IPS DF 4.7 (cell line): Measurements from ENCODE around the gene NMNAT3.

Experiments used
- DNase-seq: peaks from one replicate; pipeline ENCODE4 v3.0.0-alpha.2; 2013; ENCODE audit warnings: low spot score; ENCODE audit errors: extremely low read depth

Gene NMNAT3

DNA sequence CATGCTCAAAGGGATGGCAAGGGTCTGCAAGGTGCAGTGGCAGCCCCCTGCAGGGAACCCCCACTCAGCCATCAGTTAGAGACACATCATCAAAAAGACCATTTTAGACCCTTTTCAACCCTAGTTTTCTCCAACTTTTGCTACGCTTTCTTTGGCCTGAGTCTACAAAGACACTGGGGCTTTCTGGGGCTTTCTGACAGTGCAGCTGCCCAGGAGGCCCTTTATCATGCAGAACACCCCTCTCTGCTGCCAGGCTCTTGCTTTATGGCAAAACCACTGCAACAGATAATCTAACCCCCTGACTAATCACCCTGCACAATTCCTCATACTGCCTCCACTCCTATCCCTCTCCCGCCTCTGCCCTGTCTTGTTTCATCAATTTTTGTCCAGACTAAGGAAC lies 2.4 kb downstream of the NMNAT3 start:
- no peak for DNase-seq

DNA sequence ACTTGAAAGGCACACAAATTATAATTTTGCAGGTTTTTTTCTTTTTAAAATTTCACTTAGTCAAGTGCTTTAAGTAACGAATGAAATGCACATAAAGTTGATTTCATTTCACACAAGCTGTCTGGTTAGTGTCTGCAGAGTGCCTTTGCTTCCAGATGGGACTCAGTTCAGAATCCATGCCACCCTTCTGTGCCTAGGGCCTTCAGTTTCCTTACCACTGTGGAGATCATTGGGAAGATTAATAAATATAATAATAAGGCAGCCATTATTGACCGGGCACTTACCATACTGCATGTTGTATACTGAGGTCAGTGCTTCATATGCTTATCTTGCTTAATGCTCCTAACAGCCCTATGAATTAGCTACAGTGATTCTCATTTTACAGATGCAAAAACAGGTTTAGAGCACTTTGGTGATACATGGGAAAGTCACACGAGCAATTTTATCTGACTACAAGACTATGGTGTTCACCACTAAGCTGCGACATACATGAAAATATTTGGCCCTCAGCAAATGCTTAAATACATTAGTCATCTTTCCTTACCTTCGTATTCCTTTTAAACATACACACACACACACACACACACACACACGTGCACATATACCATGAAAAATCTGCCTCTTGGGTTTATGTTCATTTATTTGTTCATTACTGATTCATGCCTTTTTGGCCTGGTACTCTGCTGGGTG lies 3.1 kb downstream of the NMNAT3 start:
- no peak for DNase-seq

DNA sequence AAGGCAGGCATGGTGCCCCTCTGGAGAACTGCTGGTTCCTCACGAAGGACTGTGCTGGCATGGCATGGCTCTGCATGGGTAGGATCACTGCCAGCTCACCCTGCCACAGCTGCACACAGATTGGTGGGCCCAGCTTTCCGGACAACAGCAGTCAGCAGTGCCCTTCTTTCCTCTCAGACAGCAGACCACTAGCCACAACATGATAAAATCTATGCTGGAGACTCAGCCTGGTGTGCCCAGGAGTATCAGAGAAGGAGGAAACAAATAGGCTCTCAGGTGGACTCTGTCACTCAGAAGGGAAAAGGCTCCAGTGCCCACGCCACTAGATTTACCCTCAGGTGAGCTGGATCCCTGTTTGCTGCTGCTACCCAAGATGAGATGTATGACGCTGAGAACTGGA lies 4.9 kb downstream of the NMNAT3 start:
- no peak for DNase-seq

DNA sequence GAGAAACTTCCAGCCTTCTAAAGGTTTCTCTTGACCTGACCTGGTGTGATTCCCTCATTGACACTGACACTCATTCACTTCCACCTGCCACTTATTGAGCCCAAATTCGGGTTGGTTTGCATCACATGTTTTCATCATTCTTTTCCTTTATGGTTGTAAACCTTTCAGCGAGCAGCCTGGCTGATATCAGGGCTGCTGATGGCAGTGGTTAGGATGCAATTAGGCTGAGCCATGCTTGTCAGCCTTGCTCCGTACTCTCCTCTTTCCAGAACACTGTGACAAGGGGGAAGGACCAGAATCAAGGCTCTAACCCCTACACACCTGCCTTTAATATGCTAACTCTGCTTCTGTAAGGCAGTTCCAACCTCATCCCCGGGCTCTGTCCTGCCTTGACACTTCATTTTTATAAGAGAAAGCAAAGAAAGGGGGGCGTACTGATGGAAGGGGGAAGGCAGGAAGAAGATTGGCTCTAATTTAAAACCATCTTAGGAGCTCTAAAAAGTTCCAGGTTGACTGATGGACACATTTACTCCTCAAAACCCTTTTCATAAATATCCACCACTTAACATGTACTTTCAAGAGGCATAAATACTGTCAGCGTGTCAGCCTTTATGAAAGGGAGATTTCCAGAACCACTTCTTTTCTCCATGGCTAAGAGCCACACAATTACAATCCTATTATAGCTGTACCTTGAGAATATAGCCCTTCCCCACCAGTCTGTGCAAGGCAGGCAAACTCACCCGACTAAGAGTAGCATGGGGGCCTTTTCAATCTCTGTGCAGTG lies 5.7 kb downstream of the NMNAT3 start:
- DNase-seq: no peak

DNA sequence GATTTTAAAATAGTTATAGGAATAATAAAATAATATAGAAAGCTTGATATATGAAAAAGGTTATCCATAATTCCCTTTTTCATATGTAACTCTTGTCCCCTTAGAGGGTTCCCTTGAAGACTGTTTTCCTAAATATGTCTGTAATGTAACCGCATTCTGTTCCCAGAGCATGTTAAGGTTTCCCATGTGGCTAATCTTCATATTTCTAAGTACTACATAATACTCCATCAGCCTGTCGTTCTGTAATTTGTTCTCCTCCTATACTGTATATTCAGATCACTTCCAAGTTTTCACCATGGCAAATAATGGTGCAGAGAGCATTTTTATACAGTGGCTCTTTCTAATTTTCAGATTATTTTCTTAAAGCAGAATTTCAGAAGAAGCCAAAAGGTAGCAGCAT lies 6.7 kb downstream of the NMNAT3 start:
- DNase-seq: no peak

DNA sequence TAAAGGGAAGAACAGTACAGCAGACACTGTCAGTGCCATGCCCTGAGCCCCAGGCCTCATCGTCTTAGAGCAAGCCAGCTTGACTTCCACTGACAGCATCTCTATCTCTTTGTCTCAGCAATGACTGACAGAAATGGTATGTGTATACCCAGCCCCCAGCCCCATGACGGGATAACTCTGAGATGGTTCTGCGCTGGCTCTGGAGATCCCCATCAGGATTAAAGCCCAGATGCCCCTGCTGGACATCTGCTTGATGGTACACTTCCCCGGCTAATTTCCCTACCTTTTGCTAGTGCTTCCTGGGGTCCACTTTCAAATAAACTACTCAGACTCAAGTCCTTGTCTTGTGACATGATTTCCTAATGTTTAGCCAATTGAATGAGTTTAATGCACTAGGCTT lies 7.6 kb downstream of the NMNAT3 start:
- DNase-seq: no peak

DNA sequence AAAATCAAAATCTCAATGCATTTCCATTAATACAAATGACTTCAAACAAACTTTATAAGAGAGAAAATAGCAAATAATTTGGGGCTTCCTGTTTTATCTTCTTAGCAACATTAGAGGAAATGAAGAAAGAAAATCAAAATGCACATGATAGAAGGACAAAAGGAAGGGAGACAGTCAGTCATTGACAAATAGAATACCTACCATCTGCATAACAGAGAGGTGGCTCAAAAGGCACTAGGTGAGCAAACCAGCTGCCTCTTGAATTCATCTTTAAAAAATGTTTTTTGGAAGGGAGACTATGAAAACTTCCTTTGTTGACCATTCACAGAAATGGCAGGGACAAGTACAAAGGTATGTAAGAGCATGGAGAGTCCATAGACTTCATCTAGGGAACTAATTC lies 9.4 kb downstream of the NMNAT3 start:
- no peak for DNase-seq

DNA sequence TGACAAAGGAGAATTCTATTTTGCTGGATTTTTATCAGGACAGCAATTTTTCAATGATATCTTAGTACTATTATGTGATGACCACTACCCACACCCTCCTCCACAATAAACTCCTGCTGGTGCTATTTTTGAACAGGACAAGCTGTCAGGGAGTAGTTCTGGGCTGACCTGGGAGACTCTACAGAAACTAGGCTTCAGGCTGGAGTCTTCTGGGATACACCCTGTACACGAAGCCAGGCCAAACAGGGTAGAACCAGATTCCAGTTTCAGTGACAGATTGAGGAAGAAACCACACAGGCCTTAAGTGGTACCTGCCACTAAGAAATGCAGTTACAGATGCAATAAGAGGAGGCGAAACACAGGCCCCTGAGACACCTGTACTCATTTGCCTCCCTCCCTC lies 12.8 kb downstream of the NMNAT3 start:
- DNase-seq: no peak

DNA sequence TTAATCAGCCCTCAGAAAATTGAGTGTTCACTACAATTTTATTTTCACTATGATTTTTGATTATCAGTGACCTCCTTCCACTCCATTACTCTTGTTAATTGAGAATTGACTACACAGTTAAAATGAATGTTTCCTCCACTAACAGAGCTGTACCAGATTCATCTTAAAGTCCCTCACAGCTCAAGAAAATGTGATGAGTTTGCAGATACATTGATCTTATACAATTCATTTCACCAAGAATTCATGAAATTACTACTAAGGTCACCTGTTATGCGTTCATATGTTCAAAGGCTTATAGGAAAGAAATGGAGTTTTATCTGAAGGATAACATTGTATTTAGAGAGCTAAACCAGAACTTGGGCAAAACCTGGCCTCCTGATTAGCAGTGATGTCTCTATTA lies 17.5 kb downstream of the NMNAT3 start:
- DNase-seq: no peak

DNA sequence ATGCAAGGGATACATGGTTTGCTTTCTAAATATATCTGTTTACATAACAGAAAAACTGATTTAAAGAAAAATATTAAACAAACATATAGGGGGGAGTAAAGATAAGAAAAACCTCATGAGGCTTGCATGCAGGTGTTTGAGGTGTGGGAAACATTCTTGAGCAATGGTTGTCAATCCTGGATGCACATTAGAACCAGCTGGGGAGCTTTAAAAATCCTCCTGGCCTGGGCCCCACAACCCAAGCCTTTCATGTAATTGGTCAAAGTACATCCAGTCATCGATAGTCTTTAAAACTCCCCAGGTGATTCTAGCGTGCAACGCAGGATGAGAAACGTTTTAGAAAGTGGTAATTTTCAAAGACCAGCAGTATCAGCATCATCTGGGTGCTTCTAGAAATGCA lies 18.3 kb downstream of the NMNAT3 start:
- DNase-seq: no peak

DNA sequence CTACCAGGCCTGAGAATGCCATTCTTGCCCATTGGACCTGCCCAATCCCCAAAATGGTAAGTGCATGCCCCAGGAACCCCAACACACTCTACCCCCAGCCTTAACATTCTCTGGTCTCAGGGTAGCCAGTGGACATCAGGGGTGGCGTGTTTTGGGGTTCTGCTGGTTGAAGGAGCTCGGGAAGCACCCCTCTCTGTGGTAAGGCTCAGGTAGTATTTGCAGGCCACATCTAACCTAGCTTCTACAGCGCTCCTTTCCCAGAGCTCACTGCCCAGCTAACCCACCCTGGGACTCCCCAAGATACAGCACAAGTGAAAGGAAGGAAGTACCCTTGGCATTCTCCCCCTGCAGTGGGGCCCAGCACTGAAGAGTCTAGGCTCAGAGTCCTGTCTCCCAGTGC lies 19.8 kb downstream of the NMNAT3 start:
- no peak for DNase-seq

DNA sequence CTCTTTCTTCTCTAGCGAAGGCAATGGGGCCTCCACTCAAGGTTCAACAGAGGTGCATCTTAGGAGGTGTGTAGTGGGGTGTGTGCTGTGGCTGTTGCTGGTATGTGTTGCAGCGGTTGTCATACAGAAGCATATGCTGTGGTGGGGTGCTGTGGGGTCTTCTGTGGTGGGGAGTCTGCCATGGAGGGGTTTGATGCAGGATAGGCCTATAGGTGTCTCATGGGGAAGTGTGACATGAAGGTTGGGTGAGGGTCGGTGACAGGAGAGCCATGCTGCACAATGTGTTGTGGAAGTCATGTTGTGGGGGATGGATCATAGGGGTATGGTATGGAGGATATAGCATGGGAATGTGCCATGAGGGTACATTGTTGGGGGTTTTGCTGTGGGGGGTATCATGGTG lies 20.3 kb downstream of the NMNAT3 start:
- DNase-seq: no peak

DNA sequence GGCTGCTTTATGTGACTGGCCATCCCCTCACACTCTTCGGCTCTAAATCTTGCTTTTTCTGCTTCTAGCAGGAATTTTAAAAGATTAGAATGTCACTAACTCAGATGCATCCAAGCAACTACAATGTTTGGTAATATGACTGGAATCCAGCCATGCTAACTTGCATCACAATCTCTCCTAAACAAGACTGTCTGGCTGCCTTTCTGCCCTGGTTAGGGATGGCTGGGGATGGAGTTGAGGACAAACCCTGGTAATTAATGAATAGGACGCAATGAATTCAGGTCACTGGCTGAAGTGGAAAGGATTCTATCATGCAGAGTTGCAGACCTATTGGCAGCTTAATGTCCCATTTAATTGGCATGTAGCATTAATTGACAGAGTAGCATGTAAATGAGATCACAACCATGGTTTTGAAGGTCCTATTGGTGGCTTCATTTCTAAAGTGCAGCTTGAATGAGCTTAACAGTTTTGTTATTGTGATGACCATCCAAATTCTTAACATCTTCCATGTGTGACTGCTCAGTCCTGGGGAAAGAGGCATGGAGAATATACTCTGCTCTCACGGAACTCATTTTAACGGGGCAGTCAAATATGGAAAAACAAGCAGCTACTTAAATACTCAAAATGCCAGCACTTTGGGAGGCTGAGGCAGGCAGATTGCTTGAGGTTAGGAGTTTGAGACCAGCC lies 21.7 kb downstream of the NMNAT3 start:
- DNase-seq: no peak

DNA sequence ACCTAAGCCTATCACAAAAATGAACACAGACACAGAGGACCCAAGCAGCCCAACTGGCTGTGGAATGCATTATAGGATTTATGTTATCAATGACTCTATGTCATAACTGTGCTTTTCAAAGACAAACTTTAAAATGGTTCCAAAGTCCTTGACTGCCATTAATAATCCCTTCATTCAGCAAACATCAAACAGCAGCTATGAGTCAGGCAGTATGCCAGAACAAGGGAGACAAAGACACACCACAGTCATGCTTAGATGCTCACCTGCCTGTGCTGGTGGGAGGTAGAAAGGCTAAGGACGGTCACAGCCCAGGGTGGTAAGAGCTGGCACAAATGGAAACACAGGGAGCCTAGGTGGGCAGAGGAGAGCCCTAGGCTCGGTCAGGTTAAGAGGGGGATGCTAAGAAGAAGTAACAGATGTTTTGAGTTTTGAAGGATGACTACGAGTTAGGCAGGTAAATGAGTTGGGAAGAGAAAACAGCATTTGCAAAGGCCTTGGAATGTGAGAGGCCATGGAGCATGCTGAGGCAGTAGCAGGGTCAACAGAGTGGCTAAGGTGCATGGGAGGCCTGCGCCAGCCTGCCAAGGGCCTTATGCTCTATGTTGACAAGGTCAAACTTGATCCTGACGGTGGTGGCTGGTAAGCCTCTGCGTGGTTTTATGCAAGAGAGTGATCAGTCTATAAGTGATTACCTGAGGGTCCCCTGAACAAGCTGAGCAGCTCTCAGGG lies 23.0 kb downstream of the NMNAT3 start:
- no peak for DNase-seq

DNA sequence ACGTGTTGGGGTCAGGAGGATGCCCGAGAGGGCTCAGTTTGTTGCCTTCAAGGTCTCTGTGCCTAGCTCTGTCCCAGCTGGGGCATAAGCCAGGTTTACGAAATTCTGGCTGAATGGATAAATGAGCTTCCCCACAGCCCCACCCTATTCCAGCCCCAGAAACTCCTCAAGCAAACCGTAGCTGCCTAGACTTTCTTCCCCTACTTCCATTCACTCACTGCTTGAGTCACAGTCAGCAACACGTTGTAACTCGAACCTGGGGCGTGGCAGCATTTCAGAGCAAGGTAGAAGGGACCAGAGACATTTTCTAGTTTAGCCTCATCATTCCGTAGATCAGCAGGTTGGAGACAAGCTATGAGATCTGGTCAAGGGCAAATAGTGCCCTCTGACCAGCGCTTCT lies 24.2 kb downstream of the NMNAT3 start:
- no peak for DNase-seq

DNA sequence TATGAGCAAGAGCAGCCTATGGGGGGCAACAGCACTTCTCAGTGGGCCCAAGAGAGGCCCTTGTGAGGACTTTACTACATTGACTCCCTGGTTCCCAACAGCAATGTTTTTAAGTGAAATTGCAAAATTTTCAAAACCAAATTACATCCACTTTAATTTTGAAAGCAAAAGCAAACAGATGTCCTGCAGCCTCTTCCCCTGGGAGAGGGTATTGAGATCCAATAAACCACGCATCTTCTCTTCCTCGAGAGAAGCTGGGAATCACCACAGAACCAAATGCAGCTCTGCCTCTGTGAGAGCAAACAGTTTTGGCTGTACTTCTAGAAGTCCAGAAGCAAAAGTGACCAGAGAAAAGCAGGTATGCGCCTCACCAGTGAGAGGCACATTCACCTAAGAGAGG lies 25.2 kb downstream of the NMNAT3 start:
- no peak for DNase-seq

DNA sequence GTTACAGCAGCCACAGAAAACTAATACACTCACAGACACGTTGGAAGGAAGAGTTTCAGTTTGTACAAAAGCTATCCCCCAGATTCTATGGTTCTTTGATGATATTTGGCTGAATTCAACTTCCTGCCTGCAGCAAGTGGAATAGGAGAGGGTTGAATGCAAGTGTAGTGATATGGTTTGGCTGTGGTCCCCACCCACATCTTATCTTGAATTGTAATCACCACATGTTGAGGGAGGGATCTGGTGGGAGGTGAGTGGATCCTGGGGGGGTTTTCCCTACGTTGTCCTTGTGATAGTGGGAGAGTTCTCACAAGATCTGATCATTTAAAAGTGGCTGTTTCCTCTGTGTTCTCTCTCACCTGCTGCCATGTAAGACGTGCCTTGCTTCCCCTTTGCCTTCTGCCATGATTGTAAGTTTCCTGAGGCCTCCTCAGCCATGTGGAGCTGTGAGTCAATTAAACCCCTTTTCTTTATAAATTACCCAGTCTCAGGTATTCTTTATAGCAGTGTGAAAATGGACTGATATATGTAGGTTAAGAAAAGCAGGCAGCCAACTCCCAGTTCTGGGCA lies 29.8 kb downstream of the NMNAT3 start:
- DNase-seq: no peak

DNA sequence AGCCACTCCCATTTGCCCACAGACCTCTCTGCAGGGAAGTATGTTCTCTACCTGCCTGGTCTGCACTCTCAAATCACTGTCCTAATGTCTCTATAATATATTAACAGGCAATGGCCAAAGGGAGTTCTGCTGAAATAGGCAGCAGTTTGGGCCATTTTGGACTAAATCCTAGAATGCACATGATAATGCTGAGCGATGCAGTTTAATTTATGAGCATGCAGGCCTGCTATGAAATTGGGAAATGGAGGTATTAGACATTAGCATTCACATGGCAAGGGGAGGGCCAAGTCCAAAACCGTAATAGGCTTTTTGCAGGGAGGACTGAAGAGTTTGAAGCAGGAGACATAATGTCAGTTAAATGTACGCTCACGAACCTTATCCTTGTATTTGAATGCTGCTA lies 31.3 kb downstream of the NMNAT3 start:
- no peak for DNase-seq

DNA sequence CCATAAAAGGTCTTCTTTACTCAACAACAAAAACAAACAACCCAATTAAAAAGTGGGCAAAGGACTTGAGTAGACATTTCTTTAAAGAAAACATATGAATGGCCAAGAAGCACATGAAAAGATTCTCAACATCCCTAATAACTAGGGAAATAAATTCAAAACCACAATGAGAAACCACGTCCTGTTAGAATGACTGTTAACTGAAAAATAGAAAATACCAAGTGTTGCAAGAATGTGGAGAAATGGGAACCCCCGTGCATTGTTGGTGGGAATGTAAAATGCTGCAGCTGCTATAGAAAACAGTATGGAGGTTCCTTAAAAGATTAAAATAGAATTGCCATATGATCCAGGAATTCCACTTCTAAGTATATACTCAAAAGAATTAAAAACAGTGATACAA lies 34.8 kb downstream of the NMNAT3 start:
- DNase-seq: no peak

DNA sequence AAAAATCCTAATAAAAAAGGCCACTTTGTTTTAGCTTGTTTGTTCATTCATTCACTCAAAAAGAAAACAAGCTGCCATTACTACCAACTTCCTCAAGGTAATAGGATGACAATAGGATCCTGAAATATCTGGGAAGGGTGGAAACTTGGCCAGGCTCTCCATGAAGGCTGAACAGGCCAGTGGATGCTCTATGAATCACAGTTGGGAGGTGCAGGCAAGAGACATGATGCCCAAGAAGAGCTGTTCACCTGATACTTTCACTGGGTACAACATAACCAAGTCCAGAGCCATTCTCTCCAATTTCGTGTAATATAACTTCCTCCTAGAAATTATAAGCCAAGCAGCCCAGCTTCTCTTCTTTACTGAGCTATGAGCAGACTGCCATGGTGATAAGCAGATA lies 37.3 kb downstream of the NMNAT3 start:
- no peak for DNase-seq

DNA sequence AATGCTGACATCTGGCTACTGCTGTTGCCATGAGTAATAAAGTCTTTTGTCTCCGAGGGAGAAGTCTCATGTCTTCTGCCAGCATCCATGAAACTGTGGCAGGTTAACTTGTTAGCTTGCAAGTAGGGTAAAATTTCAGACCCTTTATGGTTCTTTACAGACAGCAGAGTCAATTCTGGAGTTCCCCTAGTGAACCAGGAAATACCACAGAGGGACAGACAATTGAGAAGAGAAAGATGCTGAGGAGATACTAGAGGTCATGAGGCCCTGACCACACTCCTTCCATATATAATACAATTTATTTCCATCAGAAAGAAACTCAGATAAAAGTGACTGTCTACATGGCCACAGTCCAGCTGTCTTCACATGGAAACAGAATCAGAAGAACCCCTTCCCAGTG lies 38.1 kb downstream of the NMNAT3 start:
- no peak for DNase-seq

DNA sequence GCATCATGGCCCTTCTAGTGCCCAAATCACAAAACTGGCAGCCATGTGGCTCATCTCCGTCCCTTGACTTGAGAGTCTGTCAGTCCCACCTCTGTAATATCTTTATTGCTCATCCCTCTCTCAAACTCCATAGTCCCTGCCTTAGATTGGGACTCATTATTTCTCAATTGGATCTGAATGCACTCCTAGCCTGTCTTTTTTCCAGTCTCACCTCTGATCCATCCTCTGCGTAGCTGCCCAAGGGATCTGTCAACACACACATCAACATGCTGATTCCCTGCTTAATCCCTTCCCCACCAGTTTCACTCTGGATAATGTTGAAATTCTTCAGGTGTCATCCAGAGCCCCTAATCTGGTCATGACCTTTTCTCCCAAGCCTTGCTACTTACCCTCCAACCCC lies 39.3 kb downstream of the NMNAT3 start:
- DNase-seq: no peak
